GM18517 (cell line): Measurements from ENCODE around the gene SNED1.

ENCODE experiments used
- ATAC-seq: cut with Tn5 transposase; IDR thresholded peaks from one replicate; pipeline ENCODE4 v1.9.1; 2021; ENCODE audit warnings: mild to moderate bottlenecking, moderate library complexity; ENCODE audit not compliant: unreplicated experiment

SNED1 gene

DNA sequence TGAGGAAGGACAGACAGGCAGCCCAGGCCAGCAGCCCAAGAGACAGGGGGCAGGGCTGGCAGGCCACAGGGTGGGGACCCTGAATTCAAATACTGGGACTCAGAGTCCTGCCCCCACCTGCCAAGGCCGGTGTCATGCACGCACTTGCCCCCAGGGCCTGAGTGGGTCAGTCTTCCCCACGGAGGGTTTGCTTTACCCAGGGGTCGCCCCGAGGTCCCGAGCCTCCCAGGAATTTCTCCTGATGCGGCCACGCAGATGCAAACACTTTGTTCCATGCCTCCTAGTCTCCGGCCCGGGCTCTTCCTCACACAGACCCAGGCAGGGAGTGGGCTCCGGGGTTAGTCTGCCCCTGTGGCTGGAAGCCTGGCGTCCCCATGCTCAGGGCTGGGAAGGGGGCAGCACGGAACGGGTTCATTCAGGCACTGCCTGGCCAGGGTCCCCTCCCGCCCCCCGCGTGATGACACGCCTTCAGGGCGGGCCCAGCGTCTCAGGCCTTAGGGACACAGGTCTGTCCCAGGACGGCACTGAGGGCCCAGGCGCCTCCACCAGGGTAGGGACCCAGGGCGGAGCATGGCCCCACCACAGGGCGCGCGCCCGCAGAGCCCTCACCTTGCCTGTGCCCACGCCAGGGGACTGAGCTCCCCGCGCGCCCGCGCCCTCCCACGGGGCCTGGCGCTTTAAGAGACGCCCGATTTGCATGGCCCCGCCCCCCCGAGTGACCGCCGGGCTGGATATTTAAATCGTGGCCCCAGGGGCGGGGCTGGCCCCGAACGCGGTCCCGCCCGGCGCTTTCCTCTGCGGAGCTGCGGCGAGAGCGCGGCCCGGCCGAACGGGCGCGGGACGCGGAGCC is at the start of gene SNED1:
TSS of gene SNED1 (plus strand) at position 763 of the 850 bp plus-strand sequence. CDS start 220 bp downstream, outside the sequence.
- ATAC-seq = no peak

DNA sequence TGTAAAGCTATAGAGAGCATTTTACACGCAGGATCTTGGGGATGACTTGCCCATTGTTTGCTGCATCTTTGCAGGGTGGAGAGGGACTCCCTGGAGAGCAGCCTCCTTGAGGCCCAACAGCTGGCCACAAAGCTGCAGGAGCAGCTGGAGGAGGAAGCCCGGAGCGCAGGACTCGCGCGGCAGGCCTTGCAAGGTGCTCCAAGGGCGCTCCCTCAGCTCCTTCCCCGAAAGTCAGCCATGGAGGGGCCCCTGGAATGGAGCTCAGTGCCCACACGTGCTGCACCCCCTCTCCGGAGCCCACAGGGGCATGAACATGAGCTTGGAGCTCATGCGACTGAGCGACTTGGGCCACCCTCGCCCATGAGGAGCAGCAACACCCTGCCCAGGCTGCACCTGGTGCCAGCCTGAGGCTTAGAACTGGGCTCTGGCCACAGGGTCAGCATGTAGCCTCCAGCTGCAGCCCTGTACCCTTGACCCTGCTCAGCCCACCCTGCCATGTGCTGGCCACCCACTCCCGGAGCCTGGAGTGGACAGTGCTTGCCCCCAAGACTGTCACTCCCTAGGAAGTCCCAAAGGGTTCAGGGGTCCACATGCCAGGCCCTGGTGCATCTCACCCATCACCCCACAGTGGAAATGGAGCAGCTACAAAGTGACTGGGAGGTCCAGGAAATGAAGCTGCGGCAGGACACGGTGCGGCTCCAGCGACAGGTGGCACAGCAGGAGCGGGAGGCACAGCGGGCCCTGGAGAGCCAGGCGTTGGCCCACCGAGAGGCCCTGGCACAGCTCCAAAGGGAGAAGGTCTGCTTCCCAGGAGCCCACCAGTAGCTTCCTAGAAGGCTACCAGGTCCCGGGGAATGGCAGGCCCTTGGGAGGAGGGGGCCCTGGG is 49.3 kb upstream of the SNED1 start:
- ATAC-seq = no peak

DNA sequence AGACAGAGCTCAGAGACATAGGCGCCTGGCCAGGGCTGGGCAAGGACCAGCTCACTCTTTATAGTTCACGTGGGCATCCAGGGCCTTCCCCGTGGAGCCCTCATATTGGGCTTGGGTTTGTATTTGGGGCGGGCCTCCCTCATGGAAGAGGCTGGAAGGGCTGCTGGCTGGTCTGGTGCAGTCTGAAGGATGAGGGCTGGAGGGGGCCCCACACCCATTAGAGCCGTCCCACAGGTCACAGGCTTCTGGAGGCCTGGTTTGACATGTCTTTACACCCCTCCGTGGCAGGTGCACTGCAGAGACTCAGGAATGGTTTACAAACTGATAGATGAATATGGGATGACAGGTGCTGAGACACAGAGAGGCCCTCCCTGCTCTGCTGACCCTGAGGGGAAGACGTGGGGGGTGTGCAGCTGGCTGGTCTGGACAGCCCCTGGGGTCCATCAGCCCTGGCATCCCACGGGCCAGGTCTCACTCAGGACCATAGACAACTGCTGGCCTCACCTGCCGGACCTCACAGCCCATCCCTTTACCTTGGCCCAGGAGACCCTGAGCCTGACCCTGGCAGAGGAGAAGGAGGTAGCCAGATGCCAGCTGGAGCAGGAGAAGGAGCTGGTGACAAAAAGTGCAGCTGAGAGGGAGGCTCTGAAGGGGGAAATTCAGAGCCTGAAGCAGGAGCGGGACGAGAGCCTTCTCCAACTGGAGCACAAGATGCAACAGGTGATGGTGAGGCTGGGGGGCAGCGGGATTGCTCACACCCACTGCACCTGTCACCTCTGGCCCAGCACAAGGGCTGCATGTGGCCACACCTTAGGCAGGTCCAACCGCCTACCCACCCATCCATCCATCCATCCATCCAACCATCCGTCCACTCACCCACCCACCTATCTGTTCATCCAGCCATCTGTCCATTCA is 48.4 kb upstream of the SNED1 start:
- ATAC-seq = no peak

DNA sequence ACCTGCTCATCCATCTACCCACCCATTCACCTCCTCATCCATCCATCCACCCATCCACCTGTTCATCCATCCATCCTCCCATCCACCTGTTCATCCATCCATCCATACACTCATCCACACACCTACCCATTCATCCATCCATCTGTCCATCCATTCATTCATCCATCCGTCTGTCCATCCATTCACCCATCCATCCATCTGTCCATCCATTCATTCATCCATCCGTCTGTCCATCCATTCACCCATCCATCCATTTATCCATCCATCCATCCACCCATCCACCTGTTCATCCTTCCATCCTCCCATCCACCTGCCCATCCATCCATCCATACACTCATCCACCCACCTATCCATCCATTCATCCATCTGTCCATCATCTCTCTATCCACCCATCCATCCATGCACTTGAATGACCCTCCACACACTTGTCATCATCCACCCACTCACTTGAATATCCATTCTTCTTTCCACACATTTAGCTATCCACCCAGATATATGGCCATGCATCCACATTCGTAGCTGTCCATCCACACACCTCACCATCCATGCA is 47.3 kb upstream of the SNED1 start:
- ATAC-seq = no peak

DNA sequence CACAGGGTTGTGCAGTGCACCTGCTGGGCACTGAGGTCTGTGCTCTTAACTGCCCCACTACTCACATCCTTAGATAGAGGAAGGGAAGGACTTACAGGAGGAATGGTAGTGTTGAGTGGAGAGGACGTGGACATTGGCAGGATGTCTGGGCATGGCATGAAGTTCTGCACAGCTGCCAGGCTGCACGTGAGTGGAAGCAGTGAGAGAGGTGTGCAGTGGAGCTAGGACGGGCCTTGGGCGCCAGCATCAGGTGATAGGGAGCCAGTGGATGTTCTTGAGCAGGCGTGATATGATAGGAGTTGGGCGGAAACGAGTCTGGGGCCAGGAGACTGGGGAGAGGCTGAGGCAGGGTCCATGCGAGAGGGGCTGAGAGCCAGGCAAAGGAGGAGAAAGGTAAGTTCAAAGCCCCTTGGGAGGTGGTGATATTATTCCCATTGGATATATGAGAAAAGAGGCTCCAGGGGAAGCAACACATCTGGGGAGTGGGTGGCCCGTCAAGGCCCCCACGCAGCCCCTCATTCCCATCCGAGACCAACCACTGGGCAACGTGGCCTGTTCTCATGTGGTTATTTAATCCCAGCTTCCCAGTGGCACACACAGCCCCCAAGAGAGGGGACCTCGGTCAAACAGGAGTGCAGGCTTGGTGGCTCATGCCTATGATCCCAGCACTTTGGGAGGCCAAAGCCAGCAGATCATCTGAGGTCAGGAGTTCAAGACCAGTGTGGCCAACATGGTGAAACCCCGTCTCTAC is 45.7 kb upstream of the SNED1 start:
- ATAC-seq = no peak

DNA sequence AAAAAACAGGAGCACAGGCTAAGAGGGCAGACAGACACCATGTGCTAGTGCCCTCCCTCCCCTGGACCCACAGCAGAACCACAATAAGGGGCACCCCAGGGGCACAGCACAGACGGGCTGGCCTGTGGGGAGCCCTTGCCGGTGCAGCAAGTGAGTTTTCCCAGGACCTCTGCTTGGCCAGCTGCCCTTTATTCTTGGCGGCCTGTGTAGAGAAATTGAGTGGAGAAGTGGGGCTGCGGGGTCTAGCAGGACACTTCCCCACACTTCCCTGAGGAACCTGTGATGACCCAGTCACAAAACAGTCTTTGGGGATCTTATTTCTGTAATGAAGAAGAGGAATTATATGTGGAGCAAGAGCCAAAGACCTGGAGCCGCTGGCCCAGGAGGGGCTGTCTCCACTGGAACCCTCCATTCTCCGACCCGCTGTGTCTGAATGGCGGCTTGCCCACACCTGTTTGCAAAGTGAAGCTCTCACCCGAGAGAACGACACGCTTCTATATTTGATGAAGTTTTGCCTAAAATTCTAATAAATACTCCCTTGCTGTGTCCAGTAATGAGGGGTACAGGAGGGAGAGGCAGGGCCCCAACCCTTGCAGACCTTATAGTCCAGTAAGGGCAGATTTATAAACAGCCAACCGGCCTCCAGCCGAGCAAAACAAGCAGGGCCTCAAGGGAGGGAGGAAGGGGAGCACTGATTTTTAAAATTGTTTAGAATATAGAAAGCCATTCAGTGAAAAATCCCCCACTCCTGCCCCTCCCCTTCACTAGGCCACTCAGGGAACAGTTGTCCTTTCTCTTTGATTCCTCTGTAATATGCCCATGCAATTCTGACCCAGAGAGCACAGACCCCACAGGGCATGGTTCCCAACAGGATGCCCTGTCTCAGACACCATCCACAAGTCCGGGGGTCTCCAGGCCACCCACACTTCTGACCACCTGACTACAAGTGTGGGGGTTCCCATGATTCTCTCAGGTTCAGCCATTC is 44.7 kb upstream of the SNED1 start:
- no peak for ATAC-seq

DNA sequence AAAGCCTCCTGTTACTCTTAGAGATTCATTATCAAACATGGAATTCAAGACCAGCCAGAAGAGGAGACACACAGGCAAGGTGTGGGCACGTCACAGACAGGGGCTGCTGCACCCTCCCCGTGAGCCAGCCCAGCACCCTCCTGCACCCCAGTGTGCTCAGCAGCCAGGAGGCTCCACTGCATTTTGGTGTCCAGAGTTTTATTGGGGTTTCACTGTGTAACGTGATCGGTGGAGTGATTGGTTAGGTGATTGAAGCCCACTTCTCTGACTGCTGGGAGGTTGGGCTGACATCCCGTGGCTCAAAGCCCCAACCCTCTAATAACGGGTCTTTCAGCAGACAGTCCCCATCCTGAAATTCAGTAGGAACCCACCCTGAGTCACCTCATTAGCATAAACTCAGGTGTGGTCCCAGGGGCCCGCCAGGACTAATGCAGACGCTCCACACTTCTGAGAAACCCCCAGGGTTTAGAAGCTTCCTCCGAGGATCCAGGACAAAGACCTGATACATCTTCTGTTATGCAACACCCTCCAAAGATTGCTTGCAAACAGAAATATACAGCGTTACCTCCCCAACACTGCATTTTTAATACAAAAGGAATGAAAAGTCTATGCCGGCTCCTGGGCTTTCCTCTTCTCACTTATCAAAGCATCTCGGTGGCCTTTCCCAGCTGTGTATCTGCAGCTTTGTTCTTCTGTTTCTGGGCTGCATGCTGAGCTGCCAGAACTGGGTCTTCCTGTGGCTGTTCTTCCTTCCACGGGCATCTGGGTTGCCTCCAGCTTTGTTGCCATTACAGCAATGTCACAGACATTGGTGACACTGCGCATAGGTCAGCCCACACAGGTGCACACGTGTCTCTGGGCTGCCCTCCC is 43.7 kb upstream of the SNED1 start:
- no peak for ATAC-seq

DNA sequence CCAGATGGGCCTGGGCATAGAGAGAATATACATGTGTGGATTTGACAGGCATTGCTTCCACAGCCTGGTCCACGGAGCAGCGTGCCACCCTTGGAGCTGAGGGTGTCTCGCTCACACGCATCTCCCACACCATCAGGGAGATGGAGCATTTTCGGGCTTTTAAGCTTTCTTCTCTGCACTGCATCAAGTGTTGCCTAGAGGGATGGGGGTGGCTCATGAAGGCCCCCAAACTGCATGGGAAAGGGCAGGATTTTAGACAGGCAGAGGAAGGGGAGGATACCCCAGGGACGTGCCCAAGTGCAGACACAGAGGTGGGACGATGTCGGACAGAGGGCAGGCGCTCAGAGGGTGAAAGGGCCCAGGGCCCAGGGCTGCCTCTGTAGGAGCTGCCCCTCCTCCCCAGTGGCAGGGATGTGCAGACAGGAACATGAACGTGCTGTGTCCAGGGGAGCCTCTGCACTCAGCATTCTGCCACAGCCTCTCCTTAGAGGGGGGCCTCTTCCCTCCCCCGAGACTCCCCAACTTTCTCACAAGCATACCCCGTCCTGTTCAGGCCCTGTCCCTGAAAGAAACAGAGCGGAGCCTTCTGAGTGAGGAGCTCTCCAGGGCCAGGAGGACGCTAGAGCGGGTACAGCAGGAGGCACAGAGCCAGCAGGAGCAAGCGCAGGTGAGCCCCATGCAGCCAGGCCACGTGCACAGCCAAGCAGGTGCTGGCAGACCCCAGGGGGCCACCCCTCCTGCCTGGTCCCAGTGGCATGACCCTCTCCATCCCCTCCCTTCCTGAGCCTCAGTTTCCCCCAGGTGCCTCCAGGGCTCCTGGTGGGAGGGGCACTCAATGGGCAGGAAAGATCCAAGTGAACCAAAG is 42.9 kb upstream of the SNED1 start:
- no peak for ATAC-seq

DNA sequence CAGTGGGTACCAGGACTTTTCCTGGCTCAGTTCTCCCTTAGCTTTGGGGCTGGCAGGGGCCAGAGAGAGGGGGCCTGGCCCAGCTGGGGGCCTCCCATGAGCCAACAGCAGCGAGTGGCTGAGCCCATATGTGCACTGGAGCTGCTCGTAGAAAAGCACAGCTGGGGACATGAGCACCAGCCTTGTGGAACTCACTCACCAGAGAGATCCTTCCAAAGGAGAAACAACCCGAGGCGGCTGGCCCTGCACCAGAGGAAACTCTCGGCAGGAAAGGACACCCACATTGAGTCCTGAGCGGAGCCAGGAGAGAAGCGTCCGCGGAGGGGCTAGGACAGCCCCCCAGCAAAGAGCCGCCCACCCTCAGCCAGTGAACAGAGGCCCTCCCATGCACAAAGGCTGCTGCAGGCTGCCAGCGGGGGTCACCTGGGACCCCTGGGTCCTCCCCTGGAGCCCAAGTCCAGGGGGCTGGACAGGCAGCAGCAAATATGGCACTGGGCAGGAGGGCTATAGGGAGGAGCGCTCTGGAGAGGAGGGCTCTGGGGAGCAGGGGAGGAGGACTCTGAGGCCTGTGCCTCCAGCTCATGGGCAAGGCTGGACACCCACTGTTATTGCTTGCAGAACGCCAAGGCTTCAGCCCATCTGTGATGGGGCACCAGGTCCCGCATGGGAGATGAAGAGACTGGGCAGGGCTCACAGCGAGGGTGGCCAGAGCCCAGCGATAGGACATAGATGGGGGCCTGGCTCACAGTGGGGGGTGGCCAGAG is 42.1 kb upstream of the SNED1 start:
- no peak for ATAC-seq

DNA sequence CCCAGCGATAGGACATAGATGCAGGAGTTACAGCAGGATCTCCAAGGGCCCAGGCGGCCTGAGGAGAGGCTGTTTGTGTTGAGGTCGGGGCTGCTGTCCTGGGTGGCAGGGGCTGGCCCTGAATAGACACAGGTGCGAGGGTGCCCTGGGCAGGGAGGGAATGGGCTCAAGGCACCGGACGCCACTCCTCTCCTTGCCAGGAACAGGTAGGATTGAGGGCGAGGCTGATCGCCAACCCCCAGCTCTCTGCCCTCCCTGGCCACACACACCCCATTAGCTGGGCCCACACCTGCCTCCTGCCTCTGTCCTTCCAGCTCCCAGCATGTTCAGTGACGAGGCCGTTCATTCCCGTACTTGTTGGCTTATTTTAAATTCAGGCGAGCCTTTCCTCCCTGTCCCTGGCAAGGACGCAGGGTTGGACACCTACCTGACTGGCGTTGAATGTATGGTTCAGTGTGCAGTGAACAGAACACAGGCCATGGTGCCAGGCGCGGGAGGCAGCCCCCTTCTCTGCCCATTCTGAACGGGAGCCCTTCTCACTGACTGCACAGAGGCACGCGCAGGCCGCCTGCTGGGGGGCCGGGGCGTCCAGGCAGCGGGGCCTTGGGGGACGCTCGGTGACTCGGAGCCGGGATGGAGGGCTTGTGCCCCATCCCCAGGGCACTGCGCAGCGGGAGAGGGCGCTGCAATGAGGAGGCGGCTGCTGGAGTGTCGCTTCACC is 41.3 kb upstream of the SNED1 start:
- no peak for ATAC-seq

DNA sequence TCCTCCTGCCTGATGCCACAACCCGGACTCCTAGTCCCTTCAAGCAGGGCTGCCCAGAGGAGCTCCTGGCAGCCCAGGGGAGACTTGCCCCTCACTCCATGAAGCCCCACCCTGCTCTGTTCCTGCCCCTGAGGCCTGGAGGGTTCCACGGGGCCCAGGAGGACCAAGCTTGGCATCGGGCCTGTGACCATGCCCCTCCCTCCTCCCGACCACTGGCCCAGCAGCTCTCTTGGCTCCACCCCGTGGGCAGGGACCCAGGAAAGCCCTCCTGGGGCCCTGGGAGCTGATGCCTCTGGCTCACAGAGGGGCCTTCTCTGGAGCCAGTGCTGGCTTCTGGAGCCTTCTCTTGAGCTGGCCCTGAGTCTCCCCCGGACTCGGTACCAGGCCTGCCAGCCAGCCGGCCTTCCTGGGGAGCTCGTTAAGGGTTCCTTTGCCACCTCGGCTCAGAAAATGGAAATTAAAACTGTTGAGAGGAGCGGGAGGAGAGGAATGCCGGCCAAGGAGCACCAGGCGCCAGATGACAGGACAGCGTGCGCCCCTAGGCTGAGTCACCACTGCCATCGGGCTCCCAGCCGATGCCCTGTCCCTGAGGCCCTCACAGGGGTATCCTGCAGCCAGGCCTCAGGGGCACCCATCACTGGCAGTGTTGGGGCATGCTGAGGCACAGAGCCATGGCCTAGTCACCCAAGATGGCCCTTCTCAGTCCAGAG is 40.6 kb upstream of the SNED1 start:
- no peak for ATAC-seq

DNA sequence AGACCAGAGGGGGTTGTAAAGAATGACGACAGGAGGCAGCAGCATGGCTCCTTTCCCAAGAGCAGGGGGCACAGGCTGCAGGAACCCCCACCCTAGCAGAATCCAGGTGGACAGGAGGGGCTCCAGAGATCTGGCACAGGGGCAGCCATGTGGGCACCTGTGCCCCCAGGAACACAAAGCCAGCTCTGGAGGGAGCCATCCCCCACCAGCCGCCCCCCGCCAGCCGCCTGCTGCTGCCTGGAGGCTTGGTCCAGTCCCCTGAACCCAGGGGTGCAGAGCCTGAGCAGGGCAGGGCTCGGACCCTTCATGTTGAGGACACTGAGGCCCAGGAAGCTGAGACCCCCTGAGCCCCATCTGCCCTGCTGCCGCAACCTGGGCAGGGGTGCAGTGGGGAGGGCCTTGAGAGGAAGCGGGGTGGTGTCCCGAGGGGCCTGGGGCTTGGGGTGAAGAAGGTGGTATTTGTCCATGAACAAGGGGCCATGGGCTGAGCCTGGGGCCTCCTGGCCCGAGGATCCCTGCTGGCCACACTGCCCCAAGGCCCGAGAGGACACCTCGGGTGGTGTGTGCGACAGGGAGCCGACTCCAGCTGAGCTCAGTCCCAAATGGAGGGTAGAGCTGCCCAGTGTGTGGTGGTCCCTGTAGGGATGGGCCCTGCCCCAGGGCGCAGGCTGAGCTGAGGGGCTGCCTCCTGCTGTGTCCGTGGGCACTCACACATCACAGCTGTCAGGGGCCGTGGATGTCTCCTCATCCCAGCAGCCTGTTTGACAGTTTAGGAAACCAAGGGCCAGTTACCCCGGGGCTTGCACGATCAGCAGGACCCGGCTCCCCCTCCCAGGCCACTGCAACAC is 39.8 kb upstream of the SNED1 start:
- no peak for ATAC-seq

DNA sequence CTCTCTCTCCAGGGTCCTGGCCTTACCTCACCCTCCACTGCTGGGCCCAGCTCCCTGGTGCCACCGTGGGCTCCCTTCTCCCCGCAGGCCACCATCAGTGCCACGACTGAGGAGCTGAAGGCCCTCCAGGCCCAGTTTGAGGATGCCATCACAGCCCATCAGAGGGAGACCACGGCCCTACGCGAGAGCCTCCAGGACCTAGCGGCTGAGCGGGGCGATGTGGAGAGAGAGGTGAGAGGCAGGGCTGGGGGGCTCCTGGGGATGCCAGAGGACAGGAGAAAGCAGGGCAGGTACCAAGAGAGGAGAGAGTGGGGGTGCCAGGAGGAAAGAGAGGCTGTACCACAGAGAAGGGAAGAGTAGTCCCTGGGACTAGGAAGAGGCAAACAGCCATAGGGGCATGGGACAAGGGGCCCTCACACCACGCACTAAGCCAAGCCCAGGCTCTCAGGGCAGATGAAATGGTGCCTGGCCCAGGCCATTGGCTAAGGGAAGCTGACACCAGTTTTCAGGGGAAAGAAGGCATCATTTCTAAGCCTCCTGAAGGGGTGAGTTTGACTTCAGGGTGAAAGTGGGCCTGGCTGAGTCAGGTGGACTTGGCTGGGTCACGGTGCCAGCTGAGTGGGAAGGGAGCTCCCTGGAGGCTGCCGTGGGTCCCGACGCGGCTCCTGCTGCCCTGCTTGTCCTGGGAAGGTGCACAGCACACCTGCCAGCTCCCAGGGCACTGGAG is 39.0 kb upstream of the SNED1 start:
- ATAC-seq = no peak
